ENCODE measurements around the gene IFITM1. TPM values are rescaled to one million over a fixed set of nuclear protein-coding genes. Genes with fewer than 3 reads are reported as not detected.
"Not testable (repeated sequence)": the region's sequence is repeated elsewhere in the genome, so short reads cannot be mapped to it uniquely, and the experiment has no call there.

The IFITM1 gene
- total RNA-seq, 1 donor, result 276 TPM

DNA sequence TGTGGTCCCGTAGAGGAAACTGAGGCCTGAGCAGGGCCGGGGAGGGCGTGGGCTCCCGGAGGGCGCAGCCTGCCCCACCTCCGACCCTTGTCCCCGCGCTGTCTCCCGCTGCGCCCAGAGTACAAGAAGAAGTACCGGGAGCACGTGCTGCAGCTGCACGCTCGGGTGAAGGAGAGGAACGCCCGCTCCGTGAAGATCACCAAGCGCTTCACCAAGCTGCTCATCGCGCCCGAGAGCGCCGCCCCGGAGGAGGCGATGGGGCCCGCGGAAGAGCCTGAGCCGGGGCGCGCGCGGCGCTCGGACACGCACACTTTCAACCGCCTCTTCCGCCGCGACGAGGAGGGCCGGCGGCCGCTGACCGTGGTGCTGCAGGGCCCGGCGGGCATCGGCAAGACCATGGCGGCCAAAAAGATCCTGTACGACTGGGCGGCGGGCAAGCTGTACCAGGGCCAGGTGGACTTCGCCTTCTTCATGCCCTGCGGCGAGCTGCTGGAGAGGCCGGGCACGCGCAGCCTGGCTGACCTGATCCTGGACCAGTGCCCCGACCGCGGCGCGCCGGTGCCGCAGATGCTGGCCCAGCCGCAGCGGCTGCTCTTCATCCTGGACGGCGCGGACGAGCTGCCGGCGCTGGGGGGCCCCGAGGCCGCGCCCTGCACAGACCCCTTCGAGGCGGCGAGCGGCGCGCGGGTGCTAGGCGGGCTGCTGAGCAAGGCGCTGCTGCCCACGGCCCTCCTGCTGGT is 33.7 kb upstream of the IFITM1 start:
- Histone ChIP-seq H3K4me3 (ENCODE audit: low read length) (peak overlapping the region; percentile 45), H3K4me1 (ENCODE audit: insufficient read depth, low read length) (peaks cover 54% of the 10 kb centered on the region)

DNA sequence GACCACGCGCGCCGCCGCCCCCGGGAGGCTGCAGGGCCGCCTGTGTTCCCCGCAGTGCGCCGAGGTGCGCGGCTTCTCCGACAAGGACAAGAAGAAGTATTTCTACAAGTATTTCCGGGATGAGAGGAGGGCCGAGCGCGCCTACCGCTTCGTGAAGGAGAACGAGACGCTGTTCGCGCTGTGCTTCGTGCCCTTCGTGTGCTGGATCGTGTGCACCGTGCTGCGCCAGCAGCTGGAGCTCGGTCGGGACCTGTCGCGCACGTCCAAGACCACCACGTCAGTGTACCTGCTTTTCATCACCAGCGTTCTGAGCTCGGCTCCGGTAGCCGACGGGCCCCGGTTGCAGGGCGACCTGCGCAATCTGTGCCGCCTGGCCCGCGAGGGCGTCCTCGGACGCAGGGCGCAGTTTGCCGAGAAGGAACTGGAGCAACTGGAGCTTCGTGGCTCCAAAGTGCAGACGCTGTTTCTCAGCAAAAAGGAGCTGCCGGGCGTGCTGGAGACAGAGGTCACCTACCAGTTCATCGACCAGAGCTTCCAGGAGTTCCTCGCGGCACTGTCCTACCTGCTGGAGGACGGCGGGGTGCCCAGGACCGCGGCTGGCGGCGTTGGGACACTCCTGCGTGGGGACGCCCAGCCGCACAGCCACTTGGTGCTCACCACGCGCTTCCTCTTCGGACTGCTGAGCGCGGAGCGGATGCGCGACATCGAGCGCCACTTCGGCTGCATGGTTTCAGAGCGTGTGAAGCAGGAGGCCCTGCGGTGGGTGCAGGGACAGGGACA is 32.9 kb upstream of the IFITM1 start:
- H3K27me3 ChIP-seq (ENCODE audit: insufficient read depth, low read length), result peaks cover 29% of the 10 kb centered on the region

More for the DNA sequence above, 33.7 kb upstream of the IFITM1 start:
- Histone ChIP-seq H3K9me3 (ENCODE audit: low read depth, low read length) (no peaks in the 10 kb centered on the region), H3K27me3 (ENCODE audit: insufficient read depth, low read length) (peaks cover 29% of the 10 kb centered on the region)

DNA sequence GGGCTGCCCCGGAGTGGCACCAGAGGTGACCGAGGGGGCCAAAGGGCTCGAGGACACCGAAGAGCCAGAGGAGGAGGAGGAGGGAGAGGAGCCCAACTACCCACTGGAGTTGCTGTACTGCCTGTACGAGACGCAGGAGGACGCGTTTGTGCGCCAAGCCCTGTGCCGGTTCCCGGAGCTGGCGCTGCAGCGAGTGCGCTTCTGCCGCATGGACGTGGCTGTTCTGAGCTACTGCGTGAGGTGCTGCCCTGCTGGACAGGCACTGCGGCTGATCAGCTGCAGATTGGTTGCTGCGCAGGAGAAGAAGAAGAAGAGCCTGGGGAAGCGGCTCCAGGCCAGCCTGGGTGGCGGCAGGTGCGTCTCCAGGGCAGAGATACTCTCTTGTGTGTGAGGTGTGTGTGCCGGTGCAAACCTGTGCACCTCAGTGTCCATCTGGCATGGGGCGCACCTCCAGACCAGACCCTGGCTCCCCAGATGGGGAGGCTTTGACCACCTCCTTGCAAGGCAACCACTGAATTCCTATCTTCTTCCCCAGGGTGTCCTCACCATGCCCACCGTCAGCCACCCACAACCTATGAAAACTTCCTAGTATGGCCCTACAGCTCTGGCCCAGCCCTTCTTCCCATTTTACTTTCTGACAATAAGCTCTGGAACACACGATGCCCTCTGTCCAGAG is 32.2 kb upstream of the IFITM1 start:
- Histone ChIP-seq H3K9me3 (ENCODE audit: low read depth, low read length) (no peaks in the 10 kb centered on the region), H3K4me3 (ENCODE audit: low read length) (peak overlapping the region; percentile 45), H3K4me1 (ENCODE audit: insufficient read depth, low read length) (peaks cover 54% of the 10 kb centered on the region), H3K27me3 (ENCODE audit: insufficient read depth, low read length) (peaks cover 29% of the 10 kb centered on the region)

More for the DNA sequence above, 32.9 kb upstream of the IFITM1 start:
- Histone ChIP-seq H3K4me1 (ENCODE audit: insufficient read depth, low read length) (peaks cover 54% of the 10 kb centered on the region), H3K4me3 (ENCODE audit: low read length) (peak overlapping the region; percentile 45), H3K9me3 (ENCODE audit: low read depth, low read length) (no peaks in the 10 kb centered on the region)

DNA sequence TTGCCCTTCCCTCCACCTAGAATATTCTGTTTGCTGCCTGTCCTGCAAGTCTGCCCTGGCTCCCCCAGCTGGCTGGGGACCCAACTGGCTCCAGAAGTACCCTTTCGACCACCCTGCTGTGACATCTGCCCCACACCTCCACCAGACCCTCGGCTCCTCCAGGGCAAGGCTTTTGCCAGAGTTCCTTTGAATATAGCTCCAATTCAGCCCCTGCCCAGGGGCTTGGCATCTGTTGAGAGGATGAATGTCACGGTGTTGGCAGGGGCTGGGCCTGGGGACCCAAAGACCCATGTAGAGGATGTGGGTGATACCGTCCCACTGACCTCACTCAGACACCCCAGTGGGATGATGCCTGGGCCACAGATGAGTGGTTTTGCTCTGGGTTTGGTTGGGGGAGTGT is 31.7 kb upstream of the IFITM1 start:
- Histone ChIP-seq H3K9me3 (ENCODE audit: low read depth, low read length) (no peaks in the 10 kb centered on the region), H3K4me1 (ENCODE audit: insufficient read depth, low read length) (peaks cover 57% of the 10 kb centered on the region), H3K27me3 (ENCODE audit: insufficient read depth, low read length) (peaks cover 31% of the 10 kb centered on the region), H3K4me3 (ENCODE audit: low read length) (peak overlapping the region; percentile 45)

DNA sequence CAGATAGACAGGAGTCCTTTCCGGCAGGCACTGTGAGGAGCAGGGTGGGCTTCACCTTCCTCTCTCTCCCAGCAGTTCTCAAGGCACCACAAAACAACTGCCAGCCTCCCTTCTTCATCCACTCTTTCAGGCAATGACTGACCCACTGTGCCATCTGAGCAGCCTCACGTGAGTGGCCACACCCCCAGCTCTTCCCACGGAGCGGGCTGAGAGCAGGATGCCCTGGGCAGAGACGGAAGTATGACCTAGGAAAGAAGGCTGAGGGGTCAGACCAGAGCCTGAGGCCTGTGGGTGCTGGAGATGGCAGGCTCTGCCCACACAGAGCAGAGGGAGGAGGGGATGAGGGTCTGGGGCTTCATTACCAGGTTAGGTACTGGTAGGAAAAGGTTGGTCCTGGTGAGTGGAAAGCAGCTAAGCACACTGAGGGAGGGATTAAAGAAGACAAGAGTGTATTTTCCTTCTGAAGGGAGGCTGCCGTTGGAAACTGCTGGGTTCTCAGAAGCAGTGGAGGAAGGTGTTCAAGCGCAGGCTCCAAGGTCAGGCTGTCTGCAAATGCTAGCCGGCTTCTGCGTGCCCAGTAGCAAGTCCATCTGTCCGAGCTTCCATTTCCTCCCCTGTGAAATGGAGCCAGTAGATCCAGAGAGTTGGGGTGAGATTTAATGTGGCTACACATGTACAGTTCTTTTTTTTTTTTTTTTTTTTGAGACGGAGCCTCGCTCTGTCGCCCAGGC is 31.0 kb upstream of the IFITM1 start:
- Histone ChIP-seq H3K9me3 (ENCODE audit: low read depth, low read length) (no peaks in the 10 kb centered on the region), H3K27me3 (ENCODE audit: insufficient read depth, low read length) (peaks cover 35% of the 10 kb centered on the region), H3K4me3 (ENCODE audit: low read length) (peak overlapping the region; percentile 45), H3K4me1 (ENCODE audit: insufficient read depth, low read length) (peaks cover 61% of the 10 kb centered on the region)

DNA sequence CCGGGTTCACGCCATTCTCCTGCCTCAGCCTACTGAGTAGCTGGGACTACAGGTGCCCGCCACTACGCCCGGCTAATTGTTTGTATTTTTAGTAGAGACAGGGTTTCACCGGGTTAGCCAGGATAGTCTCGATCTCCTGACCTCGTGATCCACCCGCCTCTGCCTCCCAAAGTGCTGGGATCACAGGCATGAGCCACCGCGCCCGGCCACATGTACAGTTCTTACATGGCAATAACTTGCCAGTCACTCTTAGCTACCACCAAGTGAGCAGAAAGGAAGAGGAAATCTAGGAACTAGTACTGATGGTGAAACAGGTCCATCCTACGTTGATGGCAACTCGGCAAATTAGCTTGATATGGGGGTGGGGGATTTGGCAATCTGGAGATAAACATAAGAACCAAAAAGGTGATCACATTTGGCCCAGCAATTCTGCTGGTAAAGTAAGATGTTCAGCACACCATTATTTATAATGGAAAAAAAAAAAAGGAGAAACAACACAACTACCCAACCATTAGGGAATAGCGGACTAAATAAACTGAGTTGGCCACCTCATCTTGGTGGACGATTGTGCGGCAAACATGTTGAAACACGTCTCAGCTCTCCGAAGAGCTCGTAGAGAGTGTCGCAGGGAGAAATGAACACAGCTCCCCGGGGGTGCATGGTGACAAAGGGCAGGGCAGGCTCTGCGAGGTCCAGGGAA is 30.3 kb upstream of the IFITM1 start:
- H3K9me3 ChIP-seq (ENCODE audit: low read depth, low read length), result no peaks in the 10 kb centered on the region
- peaks cover 36% of the 10 kb centered on the region for H3K27me3 ChIP-seq (ENCODE audit: insufficient read depth, low read length)
- H3K4me3 ChIP-seq (ENCODE audit: low read length), result no peak overlapping the region
- H3K4me1 ChIP-seq (ENCODE audit: insufficient read depth, low read length), result peaks cover 65% of the 10 kb centered on the region

DNA sequence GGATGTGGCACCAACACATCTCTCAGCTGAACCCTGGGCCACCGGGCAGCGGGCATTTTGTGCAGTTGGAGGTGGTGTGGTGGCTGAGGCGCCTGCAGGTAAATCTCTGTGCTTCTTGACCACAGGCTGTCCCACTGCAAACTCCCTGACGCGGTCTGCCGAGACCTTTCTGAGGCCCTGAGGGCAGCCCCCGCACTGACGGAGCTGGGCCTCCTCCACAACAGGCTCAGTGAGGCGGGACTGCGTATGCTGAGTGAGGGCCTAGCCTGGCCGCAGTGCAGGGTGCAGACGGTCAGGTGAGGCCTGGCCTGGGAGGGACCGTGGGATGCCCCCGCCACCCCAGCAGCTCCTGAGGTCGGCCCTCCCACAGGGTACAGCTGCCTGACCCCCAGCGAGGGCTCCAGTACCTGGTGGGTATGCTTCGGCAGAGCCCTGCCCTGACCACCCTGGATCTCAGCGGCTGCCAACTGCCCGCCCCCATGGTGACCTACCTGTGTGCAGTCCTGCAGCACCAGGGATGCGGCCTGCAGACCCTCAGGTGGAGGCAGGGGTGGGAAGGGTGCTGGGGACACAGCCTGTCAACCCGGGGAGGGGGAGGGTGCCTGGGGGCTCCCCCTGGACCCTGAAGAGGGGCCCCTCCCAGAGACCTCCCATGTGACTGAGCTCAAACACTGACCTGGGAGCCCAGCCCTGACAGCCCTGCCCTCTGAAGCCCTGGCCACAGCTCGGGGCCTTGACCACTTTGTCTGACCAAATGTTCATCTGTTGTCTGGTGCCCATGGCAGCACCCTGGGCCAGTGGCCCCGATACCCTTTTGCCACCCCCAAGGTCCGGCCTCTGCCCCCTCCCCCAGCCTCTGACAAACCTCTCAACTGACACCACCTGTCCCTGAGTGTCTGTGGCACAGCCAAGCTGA is 29.5 kb upstream of the IFITM1 start:
- Histone ChIP-seq H3K4me1 (ENCODE audit: insufficient read depth, low read length) (peaks cover 58% of the 10 kb centered on the region), H3K27me3 (ENCODE audit: insufficient read depth, low read length) (peaks cover 34% of the 10 kb centered on the region), H3K4me3 (ENCODE audit: low read length) (no peak overlapping the region), H3K9me3 (ENCODE audit: low read depth, low read length) (no peaks in the 10 kb centered on the region)

DNA sequence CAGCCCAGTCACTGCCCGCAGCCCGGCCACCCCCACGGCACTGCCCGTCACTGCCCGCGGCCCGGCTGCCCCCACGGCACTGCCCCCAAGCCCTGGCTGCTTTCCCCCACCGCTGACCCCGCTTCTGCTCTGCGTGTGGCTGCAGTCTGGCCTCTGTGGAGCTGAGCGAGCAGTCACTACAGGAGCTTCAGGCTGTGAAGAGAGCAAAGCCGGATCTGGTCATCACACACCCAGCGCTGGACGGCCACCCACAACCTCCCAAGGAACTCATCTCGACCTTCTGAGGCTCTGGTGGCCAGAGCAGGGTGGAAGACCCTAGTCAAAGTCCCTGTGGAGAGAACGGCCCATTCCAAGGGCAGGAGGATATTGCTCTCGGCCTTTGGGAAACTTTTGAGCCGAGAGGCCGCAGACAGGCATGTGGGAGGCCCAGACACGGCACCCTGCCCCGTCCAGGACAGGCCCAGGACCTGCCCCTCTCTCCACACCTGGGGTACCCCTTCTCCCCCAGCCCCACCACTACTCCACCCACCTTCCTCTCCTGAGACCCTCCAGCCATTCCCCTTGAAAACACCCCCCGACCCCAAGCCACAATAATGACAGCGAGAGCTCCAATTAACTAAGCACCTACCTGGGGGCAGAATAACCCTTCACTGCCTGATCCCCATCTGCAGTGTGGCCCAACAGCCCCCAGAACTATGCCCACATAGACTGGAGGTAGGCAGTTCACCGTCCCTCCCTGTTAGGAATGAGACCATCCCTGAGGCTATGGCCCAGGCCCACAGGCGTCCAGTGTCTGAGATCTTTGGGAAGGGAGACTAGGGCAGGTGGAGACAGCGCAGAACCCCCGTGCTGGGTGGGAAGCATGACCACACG is 28.6 kb upstream of the IFITM1 start:
- H3K9me3 ChIP-seq (ENCODE audit: low read depth, low read length), result no peaks in the 10 kb centered on the region
- H3K27me3 ChIP-seq (ENCODE audit: insufficient read depth, low read length), result peaks cover 34% of the 10 kb centered on the region
- H3K4me3 ChIP-seq (ENCODE audit: low read length), result no peak overlapping the region
- H3K4me1 ChIP-seq (ENCODE audit: insufficient read depth, low read length), result peaks cover 58% of the 10 kb centered on the region

DNA sequence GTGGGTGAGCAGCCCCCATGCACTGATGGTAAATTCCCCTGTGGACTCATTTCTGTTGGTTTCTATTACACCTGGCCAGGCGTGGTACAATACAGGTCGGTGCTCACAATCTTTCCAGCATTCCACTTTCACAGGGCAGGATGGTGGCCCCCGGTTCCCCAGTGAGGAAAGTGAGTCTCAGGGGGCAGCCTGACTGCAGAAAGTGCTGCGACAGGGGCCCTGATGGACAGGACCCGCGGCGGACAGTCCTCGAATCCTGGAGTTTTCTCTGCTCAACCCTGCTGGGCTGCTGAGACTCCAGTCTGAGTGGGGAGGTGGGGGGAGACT is 28.0 kb upstream of the IFITM1 start:
- Histone ChIP-seq H3K4me1 (ENCODE audit: insufficient read depth, low read length) (peaks cover 57% of the 10 kb centered on the region), H3K4me3 (ENCODE audit: low read length) (no peak overlapping the region), H3K27me3 (ENCODE audit: insufficient read depth, low read length) (peaks cover 31% of the 10 kb centered on the region), H3K9me3 (ENCODE audit: low read depth, low read length) (no peaks in the 10 kb centered on the region)

DNA sequence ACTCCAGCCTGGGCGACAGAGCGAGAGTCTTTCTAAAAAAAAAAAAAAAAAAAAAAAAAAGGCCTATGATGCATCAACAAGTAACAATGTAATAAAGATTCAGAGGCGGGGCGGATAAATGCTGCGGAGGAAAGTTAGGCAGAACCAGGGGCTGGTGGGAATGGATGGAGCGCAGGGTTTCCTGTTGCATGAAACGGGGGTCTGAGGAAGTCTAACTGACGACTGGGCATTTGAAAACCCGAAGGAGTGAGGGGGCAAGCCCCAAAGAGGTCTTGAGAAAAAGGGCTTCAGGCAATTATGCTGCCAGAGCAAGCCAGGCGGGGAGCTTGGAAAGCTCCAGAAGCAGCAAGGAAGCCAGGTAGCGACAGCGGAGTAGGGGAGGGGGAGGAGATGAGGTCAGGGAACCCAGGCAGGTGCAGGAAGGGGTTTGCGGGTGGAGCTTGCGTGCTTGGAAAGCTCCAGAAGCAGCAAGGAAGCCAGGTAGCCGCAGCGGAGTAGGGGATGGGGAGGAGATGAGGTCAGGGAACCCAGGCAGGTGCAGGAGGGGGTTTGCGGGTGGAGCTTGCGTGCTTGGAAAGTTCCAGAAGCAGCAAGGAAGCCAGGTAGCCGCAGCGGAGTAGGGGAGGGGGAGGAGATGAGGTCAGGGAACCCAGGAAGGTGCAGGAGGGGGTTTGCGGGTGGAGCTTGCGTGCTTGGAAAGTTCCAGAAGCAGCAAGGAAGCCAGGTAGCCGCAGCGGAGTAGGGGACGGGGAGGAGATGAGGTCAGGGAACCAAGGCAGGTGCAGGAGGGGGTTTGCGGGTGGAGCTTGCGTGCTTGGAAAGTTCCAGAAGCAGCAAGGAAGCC is 26.6 kb upstream of the IFITM1 start:
- Histone ChIP-seq H3K27me3 (ENCODE audit: insufficient read depth, low read length) (peaks cover 18% of the 10 kb centered on the region), H3K4me3 (ENCODE audit: low read length) (peak overlapping the region; percentile 57), H3K4me1 (ENCODE audit: insufficient read depth, low read length) (peaks cover 43% of the 10 kb centered on the region)
- H3K9me3 ChIP-seq (ENCODE audit: low read depth, low read length), result not testable (repeated sequence)

DNA sequence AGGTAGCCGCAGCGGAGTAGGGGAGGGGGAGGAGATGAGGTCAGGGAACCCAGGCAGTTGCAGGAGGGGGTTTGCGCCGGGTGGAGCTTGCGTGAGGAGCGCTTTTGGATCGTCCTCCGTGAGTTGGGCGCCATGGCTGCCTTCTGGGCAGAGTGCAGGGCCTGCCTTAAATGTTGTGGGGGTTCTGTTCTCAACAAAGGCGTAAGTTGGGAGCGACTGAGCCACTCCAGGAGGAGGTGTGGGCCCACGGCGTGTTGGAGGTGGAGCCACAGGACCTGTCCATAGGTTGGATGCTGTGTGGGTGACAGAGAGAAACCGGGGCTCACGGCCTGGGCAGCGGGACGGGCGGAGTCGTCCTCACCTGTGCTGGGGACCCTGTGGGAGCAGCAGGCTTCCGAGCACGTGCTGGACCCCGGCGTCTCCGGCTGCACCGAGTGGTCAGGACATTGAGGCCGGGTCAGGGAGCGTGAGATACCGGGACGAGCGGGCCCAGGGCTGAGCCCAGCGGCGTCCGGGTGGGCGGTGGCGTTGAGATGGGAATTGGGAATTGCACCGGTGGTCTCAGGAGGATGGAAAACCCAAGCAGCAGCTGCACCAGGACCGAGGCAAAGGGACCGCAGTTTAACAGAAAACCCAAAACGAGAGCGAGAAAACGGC is 25.9 kb upstream of the IFITM1 start:
- H3K4me3 ChIP-seq (ENCODE audit: low read length), result peak overlapping the region; percentile 57
- H3K27me3 ChIP-seq (ENCODE audit: insufficient read depth, low read length), result peaks cover 10% of the 10 kb centered on the region
- peaks cover 36% of the 10 kb centered on the region for H3K4me1 ChIP-seq (ENCODE audit: insufficient read depth, low read length)
- no peaks in the 10 kb centered on the region for H3K9me3 ChIP-seq (ENCODE audit: low read depth, low read length)

Data from mononuclear cell (primary cell).